ENCODE data around the gene OR2B6.

GRCh38 chr6:27977387-27977786, 20.3 kb downstream of the OR2B6 start:
- TF ChIP-seq CTCF (IDR thresholded peaks at IDR 0.05; ENCODE audit: insufficient read depth, low read depth, low read length) (no peak), EZH2 (IDR thresholded peaks at IDR 0.05; ENCODE audit: insufficient read depth, low read length) (no peak)
